ENCODE measurements around the gene OR51V1. TPM values are rescaled to one million over a fixed set of nuclear protein-coding genes. Genes with fewer than 3 reads are reported as not detected.

The OR51V1 gene
- total RNA-seq, 1 donor from 2014 or later = not detected

DNA sequence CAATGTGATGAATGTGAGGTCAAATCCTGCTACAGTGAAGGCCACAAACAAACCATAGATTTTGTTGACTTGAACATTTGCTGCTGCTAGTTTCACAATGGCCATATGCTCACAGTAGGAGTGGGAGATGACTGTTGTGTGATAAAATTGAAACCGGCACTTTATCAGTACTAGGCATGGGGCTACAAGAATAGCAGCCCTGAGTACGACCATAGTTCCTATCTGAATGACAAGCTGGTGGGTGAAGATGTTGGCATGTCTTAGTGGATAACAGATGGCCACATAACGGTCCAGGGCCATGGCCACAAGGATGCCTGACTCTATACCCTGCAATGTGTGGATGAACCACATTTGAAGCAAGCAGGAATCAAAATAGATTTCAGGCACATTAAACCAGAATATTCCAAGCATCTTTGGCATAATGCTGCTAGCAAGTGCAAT, 48.7 kb downstream of the OR51V1 start:
- Mint-ChIP-seq H3K4me3 (no peak overlapping the region), H3K4me1 (no peaks in the 10 kb centered on the region), H3K27ac (no peak overlapping the region), H3K36me3 (no peaks in the 10 kb centered on the region), H3K27me3 (ENCODE audit: insufficient read depth, low read depth) (no peaks in the 10 kb centered on the region), H3K9me3 (no peaks in the 10 kb centered on the region)
- H3K9me3 ChIP-seq (ENCODE audit: low read depth) = no peaks in the 10 kb centered on the region
- no peak overlapping the region for H3K9ac ChIP-seq
- H3K4me3 ChIP-seq = no peak overlapping the region
- H4K20me1 ChIP-seq (ENCODE audit: low read depth) = no peaks in the 10 kb centered on the region
- H3K4me2 ChIP-seq = no peak overlapping the region
- no peaks in the 10 kb centered on the region for H3K27me3 ChIP-seq
- no peak overlapping the region for H2AFZ ChIP-seq (replicated peaks)
- no peak for DNase-seq (ENCODE audit: low spot score)
- H3K27ac ChIP-seq = no peak overlapping the region
- H3K4me1 ChIP-seq = no peaks in the 10 kb centered on the region
- TF ChIP-seq, protein P1, sequence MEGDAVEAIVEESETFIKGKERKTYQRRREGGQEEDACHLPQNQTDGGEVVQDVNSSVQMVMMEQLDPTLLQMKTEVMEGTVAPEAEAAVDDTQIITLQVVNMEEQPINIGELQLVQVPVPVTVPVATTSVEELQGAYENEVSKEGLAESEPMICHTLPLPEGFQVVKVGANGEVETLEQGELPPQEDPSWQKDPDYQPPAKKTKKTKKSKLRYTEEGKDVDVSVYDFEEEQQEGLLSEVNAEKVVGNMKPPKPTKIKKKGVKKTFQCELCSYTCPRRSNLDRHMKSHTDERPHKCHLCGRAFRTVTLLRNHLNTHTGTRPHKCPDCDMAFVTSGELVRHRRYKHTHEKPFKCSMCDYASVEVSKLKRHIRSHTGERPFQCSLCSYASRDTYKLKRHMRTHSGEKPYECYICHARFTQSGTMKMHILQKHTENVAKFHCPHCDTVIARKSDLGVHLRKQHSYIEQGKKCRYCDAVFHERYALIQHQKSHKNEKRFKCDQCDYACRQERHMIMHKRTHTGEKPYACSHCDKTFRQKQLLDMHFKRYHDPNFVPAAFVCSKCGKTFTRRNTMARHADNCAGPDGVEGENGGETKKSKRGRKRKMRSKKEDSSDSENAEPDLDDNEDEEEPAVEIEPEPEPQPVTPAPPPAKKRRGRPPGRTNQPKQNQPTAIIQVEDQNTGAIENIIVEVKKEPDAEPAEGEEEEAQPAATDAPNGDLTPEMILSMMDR (IDR thresholded peaks at IDR 0.05) = no peak
- TF ChIP-seq EZH2 (IDR thresholded peaks at IDR 0.05) = no peak
- no peak for TF ChIP-seq EZH2phosphoT487 (IDR thresholded peaks at IDR 0.05)
- H3F3A ChIP-seq (ENCODE audit: low read depth) = no peaks in the 10 kb centered on the region
- H3K79me2 ChIP-seq (ENCODE audit: low read depth) = no peaks in the 10 kb centered on the region
- H3K36me3 ChIP-seq = no peaks in the 10 kb centered on the region

Other genes starting within 250 kb of the OR51V1 start
- not detected in 2 replicates for gene OR51A2, start 245.0 kb downstream of the OR51V1 start, total RNA-seq (ENCODE audit: low replicate concordance)
- not detected in 2 replicates for gene OR51L1, start 205.8 kb downstream of the OR51V1 start, total RNA-seq (ENCODE audit: low replicate concordance)
- gene OR52J3, start 154.2 kb downstream of the OR51V1 start, total RNA-seq (ENCODE audit: low replicate concordance) = not detected in 2 replicates
- not detected in 2 replicates for gene OR52E2, start 141.1 kb downstream of the OR51V1 start, total RNA-seq (ENCODE audit: low replicate concordance)
- not detected in 2 replicates for gene OR52E1, start 131.1 kb downstream of the OR51V1 start, total RNA-seq (ENCODE audit: low replicate concordance)
- gene OR52A5, start 62.3 kb downstream of the OR51V1 start, total RNA-seq (ENCODE audit: low replicate concordance) = not detected in 2 replicates
- gene OR52A1, start 45.9 kb downstream of the OR51V1 start, total RNA-seq (ENCODE audit: low replicate concordance) = not detected in 2 replicates
- gene HBB, start 26.4 kb upstream of the OR51V1 start, total RNA-seq (ENCODE audit: low replicate concordance) = not detected in 2 replicates
- not detected in 2 replicates for gene HBD, start 33.8 kb upstream of the OR51V1 start, total RNA-seq (ENCODE audit: low replicate concordance)
- not detected in 2 replicates for gene HBG1, start 49.2 kb upstream of the OR51V1 start, total RNA-seq (ENCODE audit: low replicate concordance)
- not detected in 2 replicates for gene HBG2, start 54.1 kb upstream of the OR51V1 start, total RNA-seq (ENCODE audit: low replicate concordance)
- not detected in 2 replicates for gene HBE1, start 69.3 kb upstream of the OR51V1 start, total RNA-seq (ENCODE audit: low replicate concordance)
- gene OR51B4, start 101.3 kb upstream of the OR51V1 start, total RNA-seq (ENCODE audit: low replicate concordance) = 0.22 TPM in 1 of 2 replicates, not detected in the other
- 0.40 TPM in 1 of 2 replicates, not detected in the other for gene OR51B2, start 123.6 kb upstream of the OR51V1 start, total RNA-seq (ENCODE audit: low replicate concordance)
- gene OR51B5, start 142.8 kb upstream of the OR51V1 start, total RNA-seq (ENCODE audit: low replicate concordance) = 0.22 TPM in 1 of 2 replicates, not detected in the other
- not detected in 2 replicates for gene OR51B6, start 150.8 kb upstream of the OR51V1 start, total RNA-seq (ENCODE audit: low replicate concordance)
- not detected in 2 replicates for gene OR51M1, start 183.1 kb upstream of the OR51V1 start, total RNA-seq (ENCODE audit: low replicate concordance)
- not detected in 2 replicates for gene OR51Q1, start 221.4 kb upstream of the OR51V1 start, total RNA-seq (ENCODE audit: low replicate concordance)
- 0.15 TPM in 1 of 2 replicates, not detected in the other for gene OR51I1, start 240.8 kb upstream of the OR51V1 start, total RNA-seq (ENCODE audit: low replicate concordance)
- gene OR51I2, start 248.6 kb upstream of the OR51V1 start, total RNA-seq (ENCODE audit: low replicate concordance) = not detected in 2 replicates